Measurements from ENCODE around the gene EIPR1.

- no peak for TF ChIP-seq EZH2 (IDR thresholded peaks at IDR 0.05; ENCODE audit: low read depth)
- TF ChIP-seq CTCF (conservative IDR thresholded peaks at IDR 0.05) = no peak
Measured at GRCh38 chr2:3202926-3203325, 174.7 kb downstream of the EIPR1 start.
